ENCODE data around the gene MSI2.
A peak's percentile ranks its signal among the peaks of the same experiment; 100 is the strongest.

MSI2 gene

DNA sequence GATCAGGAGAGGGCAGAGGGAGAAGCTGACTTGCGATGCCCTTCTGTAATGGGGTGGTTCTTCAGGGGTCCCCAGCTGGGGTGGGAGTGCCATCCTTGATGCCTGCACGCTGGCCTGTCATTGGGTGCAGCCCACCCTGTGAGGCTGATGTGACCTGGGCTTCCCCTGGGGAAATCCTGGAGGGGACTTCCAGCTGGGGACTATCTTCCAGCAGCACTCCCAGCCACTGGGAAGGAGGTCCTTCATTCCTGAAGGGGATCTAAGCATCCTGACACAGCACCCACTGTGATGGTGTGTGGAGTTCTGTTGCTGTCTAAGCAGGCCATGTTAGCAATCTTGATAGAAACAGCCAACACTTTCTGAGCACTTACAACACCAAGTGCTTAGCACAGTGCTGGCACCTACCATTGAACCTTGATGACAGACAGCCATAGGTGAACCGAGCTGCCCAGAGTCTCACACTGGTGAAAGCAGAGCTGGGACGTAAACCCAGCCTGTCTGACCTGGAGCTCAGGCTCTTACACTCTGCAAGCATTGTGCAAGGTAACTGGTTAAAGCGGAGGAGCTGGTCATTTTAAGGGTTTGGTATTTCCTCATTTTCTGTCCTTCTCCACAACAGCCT, 277.5 kb downstream of the MSI2 start:
- no peak for DNase-seq

DNA sequence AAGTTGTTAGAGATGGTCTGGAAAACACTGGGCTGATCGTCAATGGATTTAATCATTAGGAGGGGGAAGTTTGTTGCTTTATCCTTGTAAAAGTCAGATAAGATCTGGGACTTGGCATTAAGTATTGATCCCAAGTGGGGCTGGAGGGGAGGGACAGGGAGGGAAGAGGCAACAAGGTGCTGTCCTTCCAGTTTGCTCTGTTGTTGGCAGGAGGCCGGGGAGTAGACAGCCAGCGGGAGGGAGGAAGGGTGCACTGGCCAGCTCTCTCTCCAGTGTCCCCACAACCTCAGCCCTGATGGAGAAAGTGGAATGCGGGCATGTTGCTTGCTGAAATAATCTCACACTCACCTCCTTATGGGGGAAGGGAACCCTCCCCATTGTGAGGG, 278.5 kb downstream of the MSI2 start:
- no peak for DNase-seq

DNA sequence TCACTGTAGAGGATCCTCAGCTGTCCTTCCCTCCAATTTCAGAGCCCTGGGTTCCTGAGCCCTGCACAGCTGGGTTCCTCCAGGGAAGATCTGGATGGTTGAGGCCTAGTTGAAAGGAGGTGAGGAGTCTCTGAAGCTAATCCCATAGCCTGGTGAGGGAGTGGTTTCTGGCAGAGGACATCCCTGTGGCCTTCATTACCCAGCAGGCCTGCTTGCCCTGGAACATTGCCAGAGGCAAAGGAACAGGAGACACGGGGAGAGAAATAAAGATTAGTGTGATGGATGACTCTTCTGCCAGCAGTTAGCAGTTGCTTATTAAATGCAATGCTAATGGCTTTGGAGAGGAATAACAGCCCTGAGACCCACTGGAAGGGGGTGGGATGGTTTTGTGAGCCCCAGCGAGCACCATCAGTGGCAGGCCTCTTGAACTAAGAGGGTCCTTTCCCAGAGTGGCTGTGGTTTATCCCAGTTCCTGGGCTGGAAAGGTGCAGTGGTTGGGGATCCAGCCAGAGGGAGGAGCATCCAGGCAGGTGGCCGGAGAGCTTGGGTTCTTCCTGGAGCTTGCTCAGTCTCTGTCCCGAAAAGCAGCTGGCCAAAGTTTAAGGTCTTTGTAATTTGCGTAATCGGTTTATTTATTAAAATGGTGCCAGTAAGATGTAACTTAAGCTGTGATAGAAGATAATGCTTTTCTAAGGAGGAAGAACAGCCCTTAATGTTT, 279.1 kb downstream of the MSI2 start:
- DNase-seq = peak; percentile 72

DNA sequence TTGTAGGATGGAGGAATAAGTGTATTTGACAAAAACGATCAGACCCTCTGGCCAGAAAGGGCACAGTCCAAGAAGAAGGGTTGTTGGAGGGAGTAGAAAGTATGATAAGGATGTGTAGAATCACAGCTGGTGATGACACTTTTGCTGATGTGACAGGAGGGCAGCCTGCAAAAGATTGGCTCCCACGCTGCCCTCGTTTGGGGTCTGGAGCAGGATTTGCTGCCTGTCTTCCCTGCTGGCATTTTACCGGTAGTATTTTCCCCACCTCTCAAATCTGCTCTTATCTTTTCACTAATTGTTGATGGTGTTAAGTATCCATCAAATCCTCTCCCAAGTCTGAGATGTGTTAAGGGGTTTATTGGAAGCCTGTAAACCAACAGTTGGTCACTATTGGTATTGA, 280.0 kb downstream of the MSI2 start:
- no peak for DNase-seq

DNA sequence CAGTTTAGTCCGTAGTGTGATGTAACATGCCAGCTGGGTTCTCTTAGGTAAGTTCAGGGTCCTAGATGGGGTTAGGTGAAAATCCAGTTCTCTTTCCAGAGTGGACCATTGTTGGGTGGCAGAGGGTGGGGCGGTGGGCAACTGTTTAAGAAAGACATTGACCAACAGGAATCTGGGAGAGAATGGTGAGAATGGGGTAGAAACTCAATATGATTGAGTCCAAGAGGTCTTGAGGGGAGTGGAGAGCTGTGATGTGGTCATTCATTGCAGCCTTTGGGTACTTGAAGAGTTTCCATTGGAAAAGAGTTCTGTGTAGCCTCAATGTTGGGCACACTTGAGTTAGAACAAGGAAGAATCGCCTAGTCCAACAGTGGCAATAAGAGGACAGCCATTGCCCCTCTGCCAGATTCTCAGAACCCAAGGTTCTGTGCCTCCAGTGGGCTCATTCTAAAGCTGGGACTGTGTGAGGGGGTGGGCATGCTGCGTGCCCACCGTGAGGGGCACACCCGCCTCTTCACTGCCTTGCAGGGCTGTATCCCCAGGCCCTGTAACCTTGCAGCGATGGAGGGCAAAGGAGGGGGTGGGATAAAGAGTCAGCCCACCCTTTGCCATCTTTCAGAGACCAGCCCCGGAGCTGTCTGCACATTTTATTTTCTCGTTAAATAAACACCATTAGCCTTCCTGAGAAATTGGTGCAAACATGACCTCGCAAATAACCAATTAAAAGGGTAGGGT, 280.6 kb downstream of the MSI2 start:
- DNase-seq = no peak

DNA sequence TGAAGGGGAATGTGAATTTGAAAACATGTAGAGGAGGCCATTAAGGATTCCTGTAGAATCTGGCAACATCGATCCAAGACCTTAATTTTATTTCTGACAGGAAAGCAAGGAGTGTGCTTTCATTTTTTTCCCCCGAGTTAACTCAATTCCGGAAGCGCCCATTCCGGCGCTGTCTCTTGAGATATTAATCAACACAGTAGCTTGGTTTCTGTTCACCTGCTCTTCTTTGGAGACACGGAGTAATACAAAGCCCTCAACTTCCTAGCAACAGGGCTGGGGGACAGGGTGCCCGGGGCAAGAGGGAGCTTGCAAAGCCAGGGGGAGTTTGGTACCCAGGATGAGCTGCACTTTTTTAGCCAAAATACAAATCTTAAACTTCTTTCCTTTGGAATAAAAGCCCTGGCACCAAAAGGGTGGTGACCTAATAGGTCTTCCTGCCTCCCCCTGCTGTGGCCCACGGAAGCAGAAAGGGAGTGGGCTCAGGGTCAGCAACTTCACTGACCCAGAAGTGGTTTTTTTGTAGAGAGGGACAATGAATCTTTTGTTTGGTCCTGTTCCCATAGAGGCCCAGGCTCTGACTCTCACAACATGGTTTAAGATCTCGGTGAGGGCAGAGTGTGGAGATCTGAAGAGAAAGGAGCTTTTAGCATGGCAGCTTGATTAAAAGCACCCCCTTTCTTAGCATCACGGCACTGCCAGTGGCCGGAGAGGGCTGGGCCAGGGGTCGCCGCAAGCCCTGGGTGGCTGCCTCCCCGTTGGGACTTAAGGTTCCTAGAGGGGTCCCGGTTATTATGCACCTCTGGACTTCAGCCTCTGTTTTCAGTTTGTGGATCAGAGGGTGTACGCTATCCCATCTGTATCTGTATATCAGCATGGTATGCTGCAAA, 281.4 kb downstream of the MSI2 start:
- DNase-seq = peak; percentile 66

DNA sequence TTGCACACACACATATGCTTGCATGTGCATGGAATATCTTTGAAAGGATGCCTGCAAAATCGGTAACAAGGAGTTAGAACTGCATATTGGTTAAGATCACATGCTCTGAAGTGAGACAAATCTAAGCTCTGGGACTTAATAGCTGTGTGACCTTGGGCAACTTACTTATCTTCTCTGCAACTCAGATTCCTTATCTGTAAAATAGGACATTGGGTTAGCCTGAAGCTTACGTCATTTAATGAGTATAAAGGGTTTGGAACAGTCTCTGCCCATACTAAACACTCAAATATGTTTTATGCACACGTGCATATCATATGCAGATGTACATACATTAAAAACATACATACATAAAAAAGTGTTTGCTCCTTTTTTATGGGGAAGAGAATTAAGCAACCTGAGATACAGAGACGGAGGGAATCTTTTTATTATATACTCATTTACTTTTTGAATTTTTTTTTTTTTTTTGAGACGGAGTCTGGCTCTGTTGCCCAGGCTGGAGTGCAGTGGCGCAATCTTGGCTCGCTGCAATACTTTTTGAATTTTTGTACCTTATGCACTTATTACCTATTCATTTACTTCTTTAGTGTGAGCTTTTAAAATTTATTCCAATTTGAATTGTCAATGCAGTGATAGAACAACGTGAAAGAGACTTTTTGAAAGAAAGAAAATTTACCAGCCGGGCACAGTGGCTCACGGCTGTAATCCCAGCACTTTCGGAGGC, 282.6 kb downstream of the MSI2 start:
- DNase-seq = no peak

DNA sequence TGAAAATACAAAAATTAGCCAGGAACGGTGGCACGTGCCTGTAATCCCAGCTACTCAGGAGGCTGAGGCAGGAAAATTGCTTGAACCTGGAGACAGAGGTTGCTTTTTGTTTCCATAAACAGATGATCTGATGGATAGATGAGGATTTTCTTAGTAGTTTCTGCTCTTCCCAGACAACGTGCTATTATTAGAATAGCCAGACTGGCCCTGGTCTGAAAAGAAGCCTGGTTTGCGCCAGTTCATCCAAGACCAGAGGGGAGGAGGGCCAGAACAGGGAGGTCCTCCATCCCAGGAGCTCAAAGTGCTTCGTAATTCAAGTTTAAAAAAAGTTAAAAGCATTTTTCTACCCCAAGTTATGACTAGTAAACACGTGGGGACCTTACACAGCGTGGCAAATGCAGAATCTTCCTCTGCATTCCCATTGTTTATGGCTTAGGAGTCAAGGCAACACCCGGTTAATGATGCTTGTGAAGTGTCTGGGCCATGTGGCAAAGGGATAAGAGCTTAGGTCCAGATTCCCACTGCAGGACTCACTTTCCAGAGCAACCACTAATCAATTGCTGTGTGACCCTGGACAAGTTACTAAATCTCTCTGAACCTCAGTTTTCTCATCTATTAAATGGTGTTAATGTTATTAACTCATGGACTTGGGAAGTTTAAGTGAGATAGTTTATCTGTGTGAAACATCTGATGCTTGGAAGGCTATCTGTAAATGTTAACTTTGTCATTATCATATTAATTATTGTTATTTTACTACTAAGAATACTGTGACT, 283.4 kb downstream of the MSI2 start:
- DNase-seq = no peak

DNA sequence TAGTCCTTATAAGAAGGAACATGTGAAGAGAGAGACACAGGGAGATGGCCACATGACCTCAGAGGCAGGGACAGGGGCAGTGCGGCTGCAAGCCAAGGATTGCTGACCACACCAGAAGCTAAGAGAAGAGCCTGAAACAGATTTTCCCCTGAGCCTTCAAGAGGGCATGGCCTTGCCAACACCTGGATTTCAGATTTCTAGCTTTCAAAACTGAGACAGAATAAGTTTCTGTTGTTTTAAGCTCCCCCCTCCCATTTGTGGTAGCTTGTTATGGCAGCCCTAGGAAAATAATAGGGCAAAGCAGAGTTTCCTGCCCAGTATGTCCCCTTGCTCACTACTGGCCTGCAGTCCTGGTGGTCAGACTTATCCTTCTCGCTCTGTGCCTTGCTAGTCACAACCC, 284.3 kb downstream of the MSI2 start:
- no peak for DNase-seq

DNA sequence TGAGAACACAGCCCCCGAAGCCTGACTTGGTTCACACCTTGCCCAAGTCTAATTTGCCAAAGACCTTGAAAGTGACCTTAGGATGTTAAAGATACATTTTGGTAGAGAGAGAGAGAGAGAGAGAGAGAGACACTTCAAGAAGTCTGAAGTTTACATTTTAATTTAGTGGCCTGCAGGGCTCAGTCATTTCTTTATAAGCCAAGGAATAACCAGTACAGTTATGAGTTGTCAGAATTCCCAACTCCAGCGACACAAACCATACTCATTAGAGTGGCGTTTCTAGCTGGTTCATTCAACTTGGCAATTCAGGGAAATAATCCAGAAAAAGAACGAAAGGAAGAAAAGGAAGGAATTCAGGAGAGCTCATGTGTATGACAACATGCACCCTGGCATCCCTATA, 284.7 kb downstream of the MSI2 start:
- no peak for DNase-seq

DNA sequence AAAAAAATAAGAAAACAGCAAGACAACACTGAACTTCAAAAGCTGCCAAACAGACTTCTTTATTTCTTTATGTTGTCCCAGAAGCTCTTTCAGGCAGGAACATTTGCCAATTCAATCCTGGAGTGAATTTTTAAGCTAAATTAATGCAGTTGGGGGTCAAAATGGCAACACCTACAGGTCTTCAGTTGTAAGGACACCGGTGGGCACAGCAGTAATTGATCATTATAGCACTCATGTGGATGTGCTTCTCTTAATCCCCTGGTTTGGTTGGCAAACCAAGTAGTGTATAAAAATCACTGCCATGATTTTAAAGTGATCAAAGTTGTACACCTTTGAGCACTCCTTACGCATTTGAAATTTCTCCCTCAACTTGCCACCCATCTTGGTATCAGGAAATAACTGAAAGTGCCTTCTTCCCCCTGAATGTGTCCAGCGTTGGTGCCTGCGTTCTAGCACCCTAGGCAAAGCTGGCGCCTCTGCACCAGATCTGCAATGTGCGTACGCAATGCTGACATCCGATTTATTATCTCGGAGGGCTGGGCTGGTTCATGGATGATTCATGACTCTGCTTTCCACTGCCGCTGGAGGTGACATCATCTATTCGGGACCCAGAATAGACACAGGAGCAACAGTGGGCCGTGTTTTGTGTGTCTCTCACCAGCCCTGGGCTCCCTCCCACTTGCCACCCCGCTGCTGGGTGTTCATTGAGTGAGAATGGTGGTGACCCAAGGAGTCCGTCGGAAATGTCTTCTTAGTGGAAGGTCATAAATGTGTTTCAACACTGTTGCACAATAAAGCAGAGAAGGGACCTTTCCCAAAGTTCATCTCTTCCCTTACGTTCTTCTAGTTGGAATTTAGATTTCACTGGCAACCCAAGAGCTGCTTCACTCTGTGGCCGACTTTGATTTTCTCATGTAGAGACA, 285.4 kb downstream of the MSI2 start:
- DNase-seq = peak; percentile 20

DNA sequence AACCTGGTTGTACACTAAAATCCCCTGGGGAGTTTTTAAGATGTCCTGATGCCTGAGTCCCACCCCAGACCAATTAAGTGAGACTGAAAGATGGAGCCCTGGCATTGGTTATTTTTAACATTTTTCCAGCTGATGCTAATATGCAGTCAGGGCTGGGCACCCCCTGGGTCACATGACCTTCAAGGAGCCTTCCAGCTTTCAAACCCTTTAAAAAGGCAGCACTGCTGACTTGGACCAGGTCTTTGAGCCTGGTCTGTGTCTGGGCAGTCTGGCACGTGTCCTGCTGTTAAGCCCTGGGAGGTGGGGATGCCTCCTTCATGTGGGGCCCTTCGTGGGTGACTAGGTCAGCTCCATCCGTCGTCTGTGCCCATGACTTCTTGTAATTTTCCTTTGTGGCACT, 286.2 kb downstream of the MSI2 start:
- no peak for DNase-seq

DNA sequence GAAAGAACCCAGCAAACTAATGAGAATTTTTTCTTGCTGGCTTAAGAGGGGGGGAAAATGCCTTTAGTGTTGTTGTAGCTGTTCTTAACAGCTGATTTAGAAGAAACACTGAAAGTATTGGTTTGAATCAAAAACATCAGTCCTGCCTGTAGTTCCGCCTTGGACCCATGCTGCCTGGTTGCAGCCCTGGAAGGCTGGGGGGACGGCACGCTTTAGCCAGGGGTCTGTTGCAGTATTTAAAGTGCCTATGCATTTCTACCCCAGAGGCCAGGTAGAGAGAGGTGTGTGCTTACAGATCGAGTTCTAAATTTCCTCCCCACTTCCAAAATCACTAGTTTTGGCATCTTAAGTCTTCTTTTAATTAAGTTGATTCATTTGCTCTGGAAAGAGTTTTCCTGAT, 286.9 kb downstream of the MSI2 start:
- no peak for DNase-seq

DNA sequence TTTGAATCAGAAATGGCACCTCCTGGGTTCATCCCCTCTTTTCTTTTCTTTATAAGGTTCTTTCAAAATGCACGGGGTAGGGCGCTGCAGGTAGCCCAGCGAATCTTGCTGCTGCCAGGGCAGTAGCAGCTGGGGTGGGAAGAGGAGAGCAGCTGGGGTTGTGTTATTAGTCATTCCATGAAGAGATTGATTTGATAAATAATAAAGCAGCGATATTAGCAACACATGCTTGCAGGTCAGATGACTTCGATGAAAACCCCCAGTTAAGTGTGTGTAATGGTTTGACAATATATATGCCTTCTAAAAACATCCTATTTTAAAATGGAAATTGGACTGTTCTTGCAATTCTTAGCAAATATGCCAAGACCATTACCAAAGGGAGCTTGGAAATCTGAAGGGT, 288.1 kb downstream of the MSI2 start:
- DNase-seq = peak; percentile 71

DNA sequence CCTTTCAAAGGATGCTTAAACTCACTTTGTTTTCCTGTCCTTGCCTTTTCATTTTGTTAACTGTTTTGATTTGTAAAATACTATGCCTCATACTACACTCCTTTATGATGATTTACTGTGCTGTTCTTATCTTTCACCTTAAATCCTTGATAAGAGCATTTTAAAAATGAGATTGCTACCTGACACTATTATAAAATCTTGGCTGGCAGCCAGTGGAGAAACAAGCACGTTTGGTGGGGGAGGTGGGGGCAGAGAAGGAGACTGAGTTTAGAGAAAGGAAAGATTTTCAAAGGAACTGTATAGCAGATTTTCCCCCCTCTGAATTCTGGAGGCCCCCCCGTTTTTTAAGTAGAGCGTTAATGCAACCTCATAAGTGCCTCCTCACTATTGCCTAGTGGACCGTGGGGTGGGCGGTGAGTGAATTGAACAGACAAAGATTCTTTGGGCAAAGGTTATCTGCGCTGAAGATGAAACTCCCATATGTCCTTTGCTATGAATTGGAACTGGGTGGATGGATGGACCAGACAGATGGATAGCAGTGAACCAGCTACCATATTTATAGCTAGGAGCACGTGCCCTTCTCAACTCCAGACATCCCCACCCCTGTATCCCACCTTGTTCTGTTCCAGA, 288.6 kb downstream of the MSI2 start:
- DNase-seq = peak; percentile 56

DNA sequence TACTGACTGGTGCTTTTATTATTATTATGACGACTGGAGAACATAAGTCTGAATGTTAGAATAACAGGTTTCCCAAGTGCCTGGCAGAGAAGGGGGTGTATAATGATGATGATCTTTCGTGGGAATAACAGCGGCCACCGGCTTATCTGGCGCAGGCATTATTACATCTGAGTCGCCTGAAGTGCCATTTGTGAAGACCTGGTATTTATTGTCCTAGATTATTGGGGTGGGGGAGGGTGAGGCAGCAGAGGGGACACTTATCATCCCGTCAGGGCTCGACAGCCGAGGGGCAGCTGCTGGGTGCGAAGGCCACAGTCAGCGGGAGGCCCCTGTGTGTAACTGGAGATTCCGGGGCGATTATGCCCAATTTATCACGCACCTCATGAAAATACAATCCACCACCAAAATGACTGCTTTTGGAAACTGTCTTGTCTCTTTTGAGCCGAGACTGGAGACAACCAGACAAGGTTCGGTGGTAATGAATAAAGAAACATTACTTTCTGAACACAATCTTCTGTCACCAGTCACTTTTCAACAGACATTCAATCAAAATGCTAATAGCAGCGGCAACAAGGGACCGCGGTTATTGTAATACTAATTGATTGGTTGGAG, 289.5 kb downstream of the MSI2 start:
- peak; percentile 93 for DNase-seq

DNA sequence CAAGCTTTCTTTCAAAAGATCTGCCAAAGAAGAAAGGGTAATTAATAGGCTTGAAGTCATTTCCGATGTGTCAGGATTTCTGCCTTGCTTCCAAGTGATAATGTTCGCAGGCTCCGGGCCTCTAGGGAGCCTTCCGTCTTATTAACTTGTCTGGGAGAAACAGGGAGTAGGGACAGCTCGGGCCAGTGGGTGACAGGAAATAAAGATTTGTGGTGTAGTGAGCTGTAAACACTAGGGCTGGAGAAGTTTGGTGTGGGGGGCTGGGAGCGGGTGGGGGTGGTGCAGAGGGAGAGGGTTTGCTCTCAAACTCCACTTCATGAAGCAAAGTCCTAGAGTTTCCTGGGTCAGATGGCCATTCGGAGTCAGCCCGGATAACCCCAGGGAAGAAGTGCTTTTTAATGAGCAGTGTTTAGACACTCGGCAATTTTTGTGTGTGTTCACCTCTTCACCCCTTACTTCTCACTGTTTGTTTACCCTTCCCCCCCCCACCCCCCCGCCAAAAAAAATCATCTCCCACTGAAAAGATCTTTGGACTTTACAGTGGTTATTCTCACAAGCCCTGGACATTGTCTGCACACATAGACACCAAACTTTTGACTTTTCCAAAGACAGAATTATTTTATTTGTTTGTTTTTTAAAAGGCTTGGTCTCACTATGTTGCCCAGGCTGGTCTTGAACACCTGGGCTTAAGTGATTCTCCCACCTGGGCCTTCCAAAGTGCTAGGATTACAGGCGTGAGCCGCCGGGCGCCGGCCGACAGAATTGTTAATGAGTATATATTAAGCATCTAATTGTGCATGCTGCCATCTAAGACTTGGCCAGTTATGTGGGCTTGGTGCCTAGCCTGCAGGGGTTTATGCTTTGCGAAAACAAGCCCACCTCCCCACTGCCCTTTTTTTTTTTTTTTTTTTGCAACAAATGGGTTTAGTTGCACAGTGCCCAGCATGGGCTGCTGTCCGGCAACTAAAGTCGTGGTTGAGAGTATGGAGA, 292.4 kb downstream of the MSI2 start:
- DNase-seq = no peak

DNA sequence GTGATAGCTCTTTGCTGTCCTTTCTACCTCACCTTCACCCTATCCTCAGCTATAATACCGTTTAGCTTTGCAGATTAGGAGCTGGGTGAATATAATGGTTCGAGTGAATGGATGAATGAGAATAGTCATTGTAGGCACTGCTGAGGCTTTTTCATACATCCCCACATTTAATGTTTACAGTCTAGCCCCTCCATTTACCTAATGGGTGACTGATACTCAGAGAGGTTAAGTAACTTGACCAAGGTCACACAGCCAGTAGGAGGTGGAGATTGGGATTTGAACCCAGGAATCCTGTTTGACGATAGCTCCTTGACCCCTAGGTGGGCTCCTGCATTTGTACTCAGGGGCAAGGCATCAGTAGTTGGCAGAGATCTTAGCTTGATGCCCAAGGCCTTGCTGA, 293.1 kb downstream of the MSI2 start:
- DNase-seq = no peak

All from NCI-H146 (cell line).